H1 (cell line): Measurements from ENCODE around the gene SLC34A1. TPM values are rescaled to one million over a fixed set of nuclear protein-coding genes. Genes with fewer than 3 reads are reported as not detected.

Source experiments
- CTCF ChIA-PET: fragments of 300-600 bp; sonication (Branson Sonifier 250); formaldehyde crosslinking; loops from one replicate; lab custom pipeline; 2021; ENCODE audit not compliant: partially characterized antibody; lab: Charles Lee
- POLR2A ChIA-PET: fragments of 300-600 bp; sonication (Branson Sonifier 250); formaldehyde crosslinking; loops from one replicate; lab custom pipeline; 2021; ENCODE audit warnings: inconsistent platforms; ENCODE audit not compliant: partially characterized antibody; lab: Charles Lee
- DNase-seq, 2 experiments: peaks; one replicate each; pipeline versions ENCODE4 v3.0.0 to v3.0.0-alpha.2; 2010 to 2022; ENCODE audit warnings: low spot score in 2 of 2, low read depth in 1 of 2, mixed read lengths in 1 of 2
- FAIRE-seq: peaks from 2 replicates; lab custom pipeline; 2011; peaks lifted over from hg19 to GRCh38; lab: Jason Lieb, UNC
- H2AFZ ChIP-seq: 2 replicates; pipeline ENCODE4 v1.8.1; 2012; ENCODE audit warnings: low read length, inconsistent platforms
- H2AK5ac ChIP-seq: 2 replicates; pipeline ENCODE4 v1.6.1; 2013; ENCODE audit warnings: low read depth, low read length
- H2BK120ac ChIP-seq: replicated peaks from 2 replicates; pipeline ENCODE3; 2013; ENCODE audit warnings: low read depth, low read length, inconsistent platforms
- H2BK12ac ChIP-seq: 2 replicates; pipeline ENCODE4 v1.6.1; 2013; ENCODE audit warnings: low read depth, low read length
- H2BK15ac ChIP-seq: 2 replicates; pipeline ENCODE4 v1.6.1; 2013; ENCODE audit warnings: low read length
- H2BK20ac ChIP-seq: 2 replicates; pipeline ENCODE4 v1.6.1; 2013; ENCODE audit warnings: low read length
- H2BK5ac ChIP-seq: 2 replicates; pipeline ENCODE4 v1.6.1; 2013; ENCODE audit warnings: low read depth, low read length
- H3K14ac ChIP-seq: 2 replicates; pipeline ENCODE4 v1.6.1; 2013; ENCODE audit warnings: inconsistent platforms; ENCODE audit not compliant: insufficient read length
- H3K18ac ChIP-seq: 2 replicates; pipeline ENCODE4 v1.6.1; 2013; ENCODE audit warnings: low read length; ENCODE audit errors: extremely low read depth
- H3K23ac ChIP-seq: 2 replicates; pipeline ENCODE4 v1.6.1; 2013; ENCODE audit warnings: inconsistent platforms; ENCODE audit not compliant: insufficient read length
- H3K23me2 ChIP-seq: 2 replicates; pipeline ENCODE4 v1.6.1; 2013; ENCODE audit warnings: low read depth, low read length
- H3K27ac ChIP-seq: 2 replicates; pipeline ENCODE4 v1.6.1; 2011; ENCODE audit warnings: low read depth, low read length, inconsistent platforms
- H3K27me3 ChIP-seq, 4 experiments: replicated peaks in 1 of 4; 1 replicate in 1 of 4; 2 replicates in 3 of 4; pipeline versions ENCODE4 v1.6.1 to v1.8.1; 2011 to 2013; ENCODE audit warnings: low read length in 3 of 4, mild to moderate bottlenecking in 3 of 4, inconsistent platforms in 2 of 4, mixed read lengths in 2 of 4, moderate library complexity in 1 of 4; ENCODE audit not compliant: control insufficient read depth in 3 of 4, insufficient read depth in 3 of 4; ENCODE audit errors: extremely low read depth in 1 of 4
- H3K36me3 ChIP-seq, 4 experiments: 2 replicates each; pipeline versions ENCODE4 v1.6.1 to v1.8.1; 2011 to 2013; ENCODE audit warnings: mild to moderate bottlenecking in 4 of 4, low read length in 3 of 4, moderate library complexity in 2 of 4, control low read depth in 1 of 4, inconsistent platforms in 1 of 4; ENCODE audit not compliant: insufficient read depth in 4 of 4, control insufficient read depth in 2 of 4
- H3K4ac ChIP-seq: replicated peaks from 2 replicates; pipeline ENCODE3; 2013; ENCODE audit warnings: low read length, low read depth, mixed read lengths, inconsistent platforms; ENCODE audit not compliant: insufficient read length
- H3K4me1 ChIP-seq, 4 experiments: replicated peaks in 1 of 4; 1 replicate in 1 of 4; 2 replicates in 3 of 4; pipeline versions ENCODE4 v1.6.1 to v1.8.1; 2011 to 2013; ENCODE audit warnings: low read length in 3 of 4, inconsistent platforms in 2 of 4, mixed read lengths in 1 of 4; ENCODE audit not compliant: insufficient read depth in 4 of 4, control insufficient read depth in 3 of 4
- H3K4me2 ChIP-seq, 2 experiments: 2 replicates each; pipeline versions ENCODE4 v1.6.1 to v1.8.1; 2011 to 2013; ENCODE audit warnings: low read depth in 2 of 2, low read length in 2 of 2, control low read depth in 1 of 2, inconsistent platforms in 1 of 2, mild to moderate bottlenecking in 1 of 2; ENCODE audit not compliant: insufficient read depth in 1 of 2
- H3K4me3 ChIP-seq, 4 experiments: fragments of 200-600, 300-600 bp in 1 of 4; sonication (generic), shearing (Covaris generic), sonication (Bioruptor Twin) in 1 of 4; 2 replicates each; pipeline versions ENCODE4 v1.5.1 to v1.8.1; 2011 to 2016; ENCODE audit warnings: low read length in 4 of 4, low read depth in 3 of 4, control low read depth in 2 of 4, inconsistent platforms in 2 of 4, mild to moderate bottlenecking in 2 of 4, mixed read lengths in 1 of 4, moderate library complexity in 1 of 4; ENCODE audit not compliant: insufficient read depth in 2 of 4; ENCODE audit errors: extremely low read depth in 1 of 4
- H3K56ac ChIP-seq: replicated peaks from 2 replicates; pipeline ENCODE3; 2013; ENCODE audit warnings: low read depth, mild to moderate bottlenecking, mixed read lengths, low read length, inconsistent platforms; ENCODE audit not compliant: insufficient read length
- H3K79me1 ChIP-seq: 2 replicates; pipeline ENCODE4 v1.6.1; 2013; ENCODE audit warnings: low read depth, low read length, control low read depth
- H3K79me2 ChIP-seq, 2 experiments: 2 replicates each; pipeline versions ENCODE4 v1.6.1 to v1.8.1; 2012 to 2013; ENCODE audit warnings: low read length in 2 of 2, mild to moderate bottlenecking in 2 of 2, inconsistent platforms in 1 of 2; ENCODE audit not compliant: insufficient read depth in 2 of 2, control insufficient read depth in 1 of 2
- H3K9ac ChIP-seq, 4 experiments: replicated peaks in 1 of 4; 1 replicate in 1 of 4; 2 replicates in 3 of 4; pipeline versions ENCODE4 v1.6.1 to v1.8.1; 2011 to 2013; ENCODE audit warnings: low read depth in 3 of 4, low read length in 3 of 4, control low read depth in 2 of 4, mild to moderate bottlenecking in 2 of 4, moderate library complexity in 2 of 4, inconsistent platforms in 1 of 4; ENCODE audit errors: extremely low read depth in 1 of 4
- H3K9me3 ChIP-seq, 2 experiments: 2 replicates each; pipeline versions ENCODE4 v1.6.1 to v1.8.1; 2012 to 2013; ENCODE audit warnings: mild to moderate bottlenecking in 2 of 2, moderate library complexity in 2 of 2, control low read depth in 1 of 2, inconsistent platforms in 1 of 2, low read depth in 1 of 2, low read length in 1 of 2, mixed read lengths in 1 of 2; ENCODE audit not compliant: insufficient read depth in 2 of 2
- H4K20me1 ChIP-seq, 2 experiments: replicated peaks in 1 of 2; 2 replicates each; pipeline versions ENCODE3 to v1.8.1; 2011 to 2013; ENCODE audit warnings: inconsistent platforms in 2 of 2, low read length in 2 of 2, mild to moderate bottlenecking in 1 of 2; ENCODE audit not compliant: insufficient read depth in 2 of 2, control insufficient read depth in 1 of 2
- H4K5ac ChIP-seq: 2 replicates; pipeline ENCODE4 v1.6.1; 2013; ENCODE audit warnings: low read length, low read depth, mixed read lengths, inconsistent platforms; ENCODE audit not compliant: insufficient read length
- H4K8ac ChIP-seq: 2 replicates; pipeline ENCODE4 v1.8.0; 2013; ENCODE audit warnings: mild to moderate bottlenecking, moderate library complexity, low read length, inconsistent platforms; ENCODE audit not compliant: insufficient read depth; ENCODE audit errors: extremely low read depth
- H4K91ac ChIP-seq: replicated peaks from 2 replicates; pipeline ENCODE3; 2013; ENCODE audit warnings: low read length, mixed read lengths, inconsistent platforms; ENCODE audit not compliant: insufficient read length
- EZH2 ChIP-seq: fragments of 200-600 bp; sonication (generic); IDR thresholded peaks from 2 replicates; pipeline ENCODE4 v1.7.1; 2012; ENCODE audit warnings: low read depth, mild to moderate bottlenecking, moderate library complexity, low read length, inconsistent platforms; ENCODE audit not compliant: severe bottlenecking
- GABPA ChIP-seq: IDR thresholded peaks from 2 replicates; pipeline ENCODE4 v1.6.1; 2011; ENCODE audit warnings: mild to moderate bottlenecking, low read length, moderate library complexity, borderline replicate concordance; ENCODE audit not compliant: insufficient read depth
- HDAC6 ChIP-seq: IDR thresholded peaks from one replicate; pipeline ENCODE4 v1.7.1; 2012; ENCODE audit warnings: low read depth, mild to moderate bottlenecking, inconsistent platforms, low read length, moderate library complexity
- KDM4A ChIP-seq: IDR thresholded peaks from one replicate; pipeline ENCODE4 v1.7.1; 2012; ENCODE audit warnings: low read depth, mild to moderate bottlenecking, moderate library complexity, low read length, inconsistent platforms; ENCODE audit not compliant: severe bottlenecking
- MAFK ChIP-seq: IDR thresholded peaks from 2 replicates; pipeline ENCODE4 v1.6.1; 2012; ENCODE audit warnings: low read depth, mild to moderate bottlenecking, improper control_type of control experiment, low read length
- POLR2A ChIP-seq, 2 experiments: IDR thresholded peaks; 1 replicate in 1 of 2; 2 replicates in 1 of 2; pipeline ENCODE4 v1.6.1; 2011; ENCODE audit warnings: low read depth in 2 of 2, low read length in 2 of 2, mild to moderate bottlenecking in 2 of 2; ENCODE audit errors: control extremely low read depth in 1 of 2
- POLR2AphosphoS5 ChIP-seq: IDR thresholded peaks from 2 replicates; pipeline ENCODE4 v1.6.1; 2011; ENCODE audit warnings: low read depth, low read length
- RFX5 ChIP-seq: IDR thresholded peaks from 2 replicates; pipeline ENCODE4 v1.6.1; 2011; ENCODE audit warnings: low read depth, low read length, improper control_type of control experiment, borderline replicate concordance
- RNF2 ChIP-seq: fragments of 200-900, 300-1000 bp; sonication (generic); IDR thresholded peaks from 2 replicates; pipeline ENCODE4 v1.7.1; 2016; ENCODE audit warnings: borderline replicate concordance, low read depth, mild to moderate bottlenecking, antibody characterized with exemption, low read length; ENCODE audit not compliant: poor library complexity, severe bottlenecking; ENCODE audit errors: missing control alignments
- SIN3A ChIP-seq, 2 experiments: IDR thresholded peaks in 1 of 2; conservative IDR thresholded peaks in 1 of 2; 2 replicates each; pipeline ENCODE4 v1.6.1; 2011 to 2012; ENCODE audit warnings: low read length in 2 of 2, improper control_type of control experiment in 1 of 2, low read depth in 1 of 2, mild to moderate bottlenecking in 1 of 2
- WGBS, 2 experiments: shearing (Covaris generic) in 1 of 2; methylation state at CpG; one replicate each; pipeline versions ENCODE4 v1.1.6 to v1.1.7; 2013 to 2015; ENCODE audit warnings: low lambda C conversion rate in 2 of 2, mixed read lengths in 2 of 2, inconsistent platforms in 1 of 2, low coverage in 1 of 2, missing lambda C conversion rate in 1 of 2; ENCODE audit not compliant: insufficient replicate concordance in 2 of 2, insufficient coverage in 1 of 2, insufficient read length in 1 of 2; ENCODE audit errors: extremely low coverage in 1 of 2, missing lambda C conversion rate in 1 of 2; 5-methylcytosine and 5-hydroxymethylcytosine counted together
- polyA plus RNA-seq, 7 experiments: library from polyadenylated mRNA; depleted of rRNA in 3 of 7; stranded (reverse) in 5 of 7; unstranded in 2 of 7; fragments of >200 nt in 5 of 7; fragments of 200-250 nt in 2 of 7; gene quantifications; 1 replicate in 5 of 7; 2 replicates in 1 of 7; 4 replicates in 1 of 7; pipeline versions ENCODE4 v1.2.1 to v1.2.3, GENCODE V29; 2011 to 2013; ENCODE audit warnings: missing spikeins in 2 of 7, mixed read lengths in 2 of 7
- total RNA-seq: library from RNA; stranded (reverse); fragmentation: NEBNext Ultra II Directional; extraction: Animal tissue kit (Norgen Biotek cat#: 25700); gene quantifications from 2 replicates; pipeline ENCODE4 v1.2.1, GENCODE V29; 2021

The SLC34A1 gene
- total and polyA plus RNA-seq, 2 of the 8 experiments (the other 6 are each of a cell fraction or from before 2014, with no cell fraction given): not detected

DNA sequence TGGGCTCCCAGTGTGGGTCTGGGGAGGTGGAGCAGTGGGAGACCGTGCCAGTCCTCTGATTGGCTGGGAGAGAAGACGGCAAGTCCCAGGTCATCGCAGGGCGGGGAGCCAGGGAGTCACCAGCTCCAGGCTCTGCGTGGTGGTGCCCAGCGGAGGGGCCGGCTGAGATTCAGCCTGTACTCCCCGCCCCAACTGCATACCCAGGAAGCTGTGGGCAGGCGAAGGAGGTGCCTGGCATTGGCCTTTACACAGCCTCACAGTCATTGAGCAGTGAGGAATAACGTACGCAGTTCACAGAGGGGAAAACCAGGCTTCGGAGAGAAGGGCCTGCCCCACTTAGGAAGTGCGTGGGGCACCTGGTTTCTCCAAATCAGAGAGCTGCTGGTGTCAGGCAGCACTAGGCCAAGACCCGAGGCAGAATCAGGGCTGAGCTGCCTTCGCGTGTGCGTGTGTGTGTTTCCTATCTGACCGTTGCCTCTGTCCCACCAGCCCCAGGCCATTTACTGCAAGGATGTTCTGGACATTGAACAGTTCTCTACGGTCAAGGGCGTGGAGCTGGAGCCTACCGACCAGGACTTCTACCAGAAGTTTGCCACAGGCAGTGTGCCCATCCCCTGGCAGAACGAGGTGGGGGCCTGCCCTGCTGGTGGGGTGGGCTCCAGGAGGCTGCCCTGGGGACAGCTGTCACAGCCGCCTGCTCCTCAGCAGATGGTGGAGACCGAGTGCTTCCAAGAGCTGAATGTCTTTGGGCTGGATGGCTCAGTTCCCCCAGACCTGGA lies 56.2 kb downstream of the SLC34A1 start:
- H3K79me2 ChIP-seq: no peaks in the 10 kb centered on the region
- no peak overlapping the region for H4K5ac ChIP-seq
- H4K8ac ChIP-seq: no peak overlapping the region
- no peaks in the 10 kb centered on the region for H3K79me1 ChIP-seq
- peaks cover 0 to 13% (median 6%) of the 10 kb centered on the region in 4 experiments; a peak in 5 of 7 replicates for H3K4me1 ChIP-seq
- FAIRE-seq (no peak), DNase-seq (no peak)
- H3K14ac ChIP-seq: no peak overlapping the region
- no peak overlapping the region for H2BK120ac ChIP-seq
- H3K36me3 ChIP-seq: peaks cover 2 to 18% (median 7%) of the 10 kb centered on the region in 4 experiments; a peak in 5 of 8 replicates
- H3K9me3 ChIP-seq: no peaks in the 10 kb centered on the region
- no peak overlapping the region for H3K4me2 ChIP-seq
- no peaks in the 10 kb centered on the region for H3K23me2 ChIP-seq
- ChIA-PET CTCF (interaction anchor here (1.0 to 23.6 kb wide), 10 partner anchors 8 to 105 kb away, joined by 3 to 430 read pairs (median 14); partner anchors contain the start of genes F12, GRK6, PFN3 and SLC34A1), POLR2A (interaction anchor here (5.1 to 67.5 kb wide), 4 partner anchors 17 to 50 kb away, joined by 21 to 3349 read pairs (median 302); partner anchors contain the start of genes DBN1, DOK3, GRK6 and PDLIM7)
- H2BK12ac ChIP-seq: no peak overlapping the region; the same call in 1 of the 2 replicates
- H3K27ac ChIP-seq: peak overlapping the region; percentile 55; the same call in 1 of the 2 replicates
- no peak overlapping the region for H3K4ac ChIP-seq
- H4K20me1 ChIP-seq: peaks cover 0 to 13% of the 10 kb centered on the region in 2 experiments
- H3K23ac ChIP-seq: no peak overlapping the region
- no peak overlapping the region for H2BK20ac ChIP-seq
- WGBS, 2 experiments: 82% methylated on average over 23 of the region's 24 CpGs; no CpG with 5 or more reads in 1 of the 2 experiments
- H2BK5ac ChIP-seq: no peak overlapping the region
- peaks cover 0 to 7% (median 0%) of the 10 kb centered on the region in 4 experiments; a peak in 4 of 7 replicates for H3K27me3 ChIP-seq
- no peak overlapping the region for H3K56ac ChIP-seq
- peak overlapping the region; percentile 25 for H4K91ac ChIP-seq
- no peak overlapping the region; a peak in 1 of 7 replicates for H3K9ac ChIP-seq
- H3K4me3 ChIP-seq: no peak overlapping the region
- no peak overlapping the region for H2AFZ ChIP-seq
- H2AK5ac ChIP-seq: no peak overlapping the region; the same call in 1 of the 2 replicates
- no peak overlapping the region; the same call in 1 of the 2 replicates for H3K18ac ChIP-seq
- 0 out of 2 replicates have a peak overlapping the region, but pooled peaks have one; percentile 24 for H2BK15ac ChIP-seq
- no peak for TF ChIP-seq HDAC6
- no peak for TF ChIP-seq MAFK
- no peak; a peak in 1 of 3 replicates for TF ChIP-seq POLR2A (IDR thresholded peaks at IDR 0.05; ENCODE audit: control extremely low read depth in 1 of 2, low read depth in 2 of 2, low read length in 2 of 2)
- no peak for TF ChIP-seq EZH2
- no peak for TF ChIP-seq KDM4A
- TF ChIP-seq RNF2: no peak
- TF ChIP-seq POLR2AphosphoS5: no peak
- TF ChIP-seq RFX5: no peak
- TF ChIP-seq GABPA: no peak
- no peak for TF ChIP-seq SIN3A (conservative IDR thresholded peaks at IDR 0.05 in 1 of 2, IDR thresholded peaks at IDR 0.05 in 1 of 2; ENCODE audit: low read depth in 1 of 2, low read length in 2 of 2)
